Measurements from ENCODE around the gene ORMDL2. TPM values are rescaled to one million over a fixed set of nuclear protein-coding genes. Genes with fewer than 3 reads are reported as not detected.
"Not testable (repeated sequence)": the region's sequence is repeated elsewhere in the genome, so short reads cannot be mapped to it uniquely, and the experiment has no call there.

ORMDL2 gene
- total RNA-seq, 1 donor = 21.6 TPM

DNA sequence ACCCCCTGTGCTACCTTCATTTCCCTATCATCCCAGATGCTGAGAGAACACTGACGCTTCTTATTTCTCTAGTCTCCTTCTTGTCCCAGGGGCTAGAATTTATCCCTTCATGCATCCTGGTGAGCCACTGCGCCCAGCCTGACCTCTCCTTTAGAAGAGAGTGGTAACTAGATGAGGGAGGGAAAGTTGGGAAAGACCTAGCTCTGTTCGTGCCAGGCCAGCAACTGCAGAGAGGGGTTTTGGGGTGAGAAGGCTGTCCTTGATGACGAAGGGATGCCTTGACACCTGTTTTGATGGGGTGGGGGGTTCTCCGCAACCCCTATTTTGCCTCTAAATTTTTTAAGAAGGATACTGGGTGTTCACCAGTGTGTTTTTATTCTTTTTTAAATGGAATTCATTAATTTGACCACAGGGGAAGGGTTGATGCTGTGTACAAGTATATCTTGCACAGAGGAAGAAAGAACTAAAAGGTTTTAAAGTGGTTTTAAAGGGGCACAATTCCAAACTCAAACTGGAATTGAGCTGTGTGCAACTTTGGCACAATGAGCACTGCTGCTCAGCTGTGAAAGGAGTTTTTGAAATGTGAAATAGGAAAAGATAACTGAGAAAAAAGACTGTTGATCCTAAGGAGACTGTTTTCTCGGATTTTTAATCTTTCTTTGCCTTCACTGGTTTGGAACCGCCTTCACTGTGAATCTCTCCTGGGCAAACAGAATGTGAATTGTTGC, 31.9 kb downstream of the ORMDL2 start:
- no peak overlapping the region for H3K4me3 ChIP-seq (ENCODE audit: low read depth, low read length)
- TF ChIP-seq CTCF (IDR thresholded peaks at IDR 0.05; ENCODE audit: insufficient read depth, low read depth, low read length) = no peak
- no peak for DNase-seq (ENCODE audit: low read depth)

GRCh38 chr12:55850401-55850800, 32.6 kb downstream of the ORMDL2 start:
- no peak overlapping the region for H3K4me3 ChIP-seq (ENCODE audit: low read depth, low read length)
- TF ChIP-seq CTCF (IDR thresholded peaks at IDR 0.05; ENCODE audit: insufficient read depth, low read depth, low read length) = no peak

GRCh38 chr12:55850893-55851292, 33.1 kb downstream of the ORMDL2 start:
- TF ChIP-seq CTCF (IDR thresholded peaks at IDR 0.05; ENCODE audit: insufficient read depth, low read depth, low read length) = no peak
- no peak overlapping the region for H3K4me3 ChIP-seq (ENCODE audit: low read depth, low read length)
- DNase-seq (ENCODE audit: low read depth) = peak; percentile 33

More at GRCh38 chr12:55850401-55850800, 32.6 kb downstream of the ORMDL2 start:
- DNase-seq (ENCODE audit: low read depth) = no peak

- no peak for DNase-seq (ENCODE audit: low read depth)
- TF ChIP-seq CTCF (IDR thresholded peaks at IDR 0.05; ENCODE audit: insufficient read depth, low read depth, low read length) = no peak
- no peak overlapping the region for H3K4me3 ChIP-seq (ENCODE audit: low read depth, low read length)
These were observed 34.9 kb downstream of the ORMDL2 start for GRCh38 chr12:55852740-55853139.

DNA sequence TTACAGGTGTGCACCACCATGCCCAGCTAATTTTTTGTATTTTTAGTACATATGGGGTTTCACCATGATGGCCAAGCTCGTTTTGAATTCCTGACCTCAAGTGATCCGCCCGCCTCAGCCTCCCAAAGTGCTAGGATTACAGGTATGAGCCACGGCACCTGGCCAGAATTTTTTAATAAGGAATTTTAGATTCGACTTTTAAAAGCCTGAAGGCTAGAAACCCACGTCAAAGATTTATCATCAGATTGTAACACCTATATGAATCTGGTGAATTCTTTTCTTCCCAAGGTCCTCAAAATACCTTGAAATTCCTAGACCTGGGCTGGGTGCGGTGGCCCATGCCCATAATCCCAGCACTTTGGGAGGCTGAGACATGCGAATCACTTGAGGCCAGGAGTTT, 43.6 kb downstream of the ORMDL2 start:
- no peak for DNase-seq (ENCODE audit: low read depth)
- H3K4me3 ChIP-seq (ENCODE audit: low read depth, low read length) = no peak overlapping the region
- TF ChIP-seq CTCF (IDR thresholded peaks at IDR 0.05; ENCODE audit: insufficient read depth, low read depth, low read length) = no peak

- no peak overlapping the region for H3K4me3 ChIP-seq (ENCODE audit: low read depth, low read length)
- no peak for TF ChIP-seq CTCF (IDR thresholded peaks at IDR 0.05; ENCODE audit: insufficient read depth, low read depth, low read length)
- no peak for DNase-seq (ENCODE audit: low read depth)
These were observed 44.0 kb downstream of the ORMDL2 start for GRCh38 chr12:55861871-55862270.

DNA sequence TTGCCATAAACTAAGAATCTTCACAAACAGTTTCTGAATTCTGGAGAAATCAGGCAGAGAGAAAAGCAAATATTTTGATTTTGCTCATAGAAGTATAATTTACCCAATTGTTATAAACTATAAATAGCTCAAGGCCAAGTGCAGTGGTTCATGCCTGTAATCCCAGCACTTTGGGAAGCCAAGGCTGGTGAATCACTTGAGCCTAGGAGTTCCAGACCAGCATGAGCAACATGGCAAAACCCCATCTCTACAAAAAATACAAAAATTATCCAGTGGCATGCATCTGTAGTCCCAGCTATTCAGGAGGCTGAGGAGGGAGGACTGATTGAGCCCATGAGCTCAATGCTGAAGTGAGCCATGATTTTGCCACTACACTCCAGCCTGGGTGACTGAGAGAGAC, 44.4 kb downstream of the ORMDL2 start:
- no peak for DNase-seq (ENCODE audit: low read depth)
- H3K4me3 ChIP-seq (ENCODE audit: low read depth, low read length) = no peak overlapping the region
- TF ChIP-seq CTCF (IDR thresholded peaks at IDR 0.05; ENCODE audit: insufficient read depth, low read depth, low read length) = no peak

- not testable (repeated sequence) for H3K4me3 ChIP-seq (ENCODE audit: low read depth, low read length); DNase-seq (ENCODE audit: low read depth)
These were observed 45.1 kb downstream of the ORMDL2 start for GRCh38 chr12:55862931-55863330.
